ENCODE results near the gene NLK. TPM values are rescaled to one million over a fixed set of nuclear protein-coding genes. Genes with fewer than 3 reads are reported as not detected.

The NLK gene
- total RNA-seq, 1 experiment from 2014 or later: 14.6 TPM

DNA sequence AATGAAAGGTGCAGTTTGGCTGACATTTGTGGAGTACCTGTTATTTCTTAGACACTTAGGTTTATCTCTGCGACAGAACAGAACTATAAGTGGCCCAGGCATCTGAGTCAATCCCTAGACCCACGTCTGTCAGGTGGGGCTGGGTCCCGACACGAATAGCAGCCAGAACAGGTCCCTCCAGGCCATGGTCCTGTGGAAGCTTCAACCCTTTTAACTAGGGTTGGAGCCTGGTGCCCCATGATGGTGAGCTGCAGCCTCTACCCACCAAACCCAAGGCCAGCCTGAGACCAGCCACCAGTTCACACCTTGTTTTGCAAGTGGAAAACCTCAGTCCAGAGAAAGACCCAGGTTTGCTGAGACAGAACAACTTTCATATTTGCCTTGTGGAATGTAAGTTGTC, 202.0 kb downstream of the NLK start:
- Mint-ChIP-seq H3K36me3 (ENCODE audit: insufficient read depth, unreplicated experiment) (no peaks in the 10 kb centered on the region), H3K27ac (ENCODE audit: low read depth, unreplicated experiment) (no peak overlapping the region), H3K9me3 (ENCODE audit: unreplicated experiment) (no peaks in the 10 kb centered on the region), H3K4me1 (ENCODE audit: insufficient read depth, unreplicated experiment) (no peaks in the 10 kb centered on the region), H3K4me3 (ENCODE audit: unreplicated experiment) (no peak overlapping the region), H3K27me3 (ENCODE audit: insufficient read depth, unreplicated experiment) (peaks cover 32% of the 10 kb centered on the region)
- intact Hi-C loops (cut with micrococcal nuclease): no loop called here
- CTCF ChIA-PET: interaction anchor here (1.5 to 1.7 kb wide), 2 partner anchors 8 to 11 kb away, joined by 3 to 14 read pairs; no protein-coding TSS in a partner anchor
- POLR2A ChIA-PET: no interaction called here
- TF ChIP-seq, protein P1, sequence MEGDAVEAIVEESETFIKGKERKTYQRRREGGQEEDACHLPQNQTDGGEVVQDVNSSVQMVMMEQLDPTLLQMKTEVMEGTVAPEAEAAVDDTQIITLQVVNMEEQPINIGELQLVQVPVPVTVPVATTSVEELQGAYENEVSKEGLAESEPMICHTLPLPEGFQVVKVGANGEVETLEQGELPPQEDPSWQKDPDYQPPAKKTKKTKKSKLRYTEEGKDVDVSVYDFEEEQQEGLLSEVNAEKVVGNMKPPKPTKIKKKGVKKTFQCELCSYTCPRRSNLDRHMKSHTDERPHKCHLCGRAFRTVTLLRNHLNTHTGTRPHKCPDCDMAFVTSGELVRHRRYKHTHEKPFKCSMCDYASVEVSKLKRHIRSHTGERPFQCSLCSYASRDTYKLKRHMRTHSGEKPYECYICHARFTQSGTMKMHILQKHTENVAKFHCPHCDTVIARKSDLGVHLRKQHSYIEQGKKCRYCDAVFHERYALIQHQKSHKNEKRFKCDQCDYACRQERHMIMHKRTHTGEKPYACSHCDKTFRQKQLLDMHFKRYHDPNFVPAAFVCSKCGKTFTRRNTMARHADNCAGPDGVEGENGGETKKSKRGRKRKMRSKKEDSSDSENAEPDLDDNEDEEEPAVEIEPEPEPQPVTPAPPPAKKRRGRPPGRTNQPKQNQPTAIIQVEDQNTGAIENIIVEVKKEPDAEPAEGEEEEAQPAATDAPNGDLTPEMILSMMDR (IDR thresholded peaks at IDR 0.05; ENCODE audit: unreplicated experiment): no peak
- DNase-seq (ENCODE audit: unreplicated experiment): no peak
- BruUV-seq (replicated peaks): no TSS peak

Other genes with a start within 250 kb of the NLK start
- not detected in 2 replicates for gene NOS2, start 242.1 kb upstream of the NLK start, total RNA-seq (2022)
- 6.4 and 7.4 TPM in 2 replicates for gene LYRM9, start 149.3 kb upstream of the NLK start, total RNA-seq (2022)

Measured in MCF 10A (cell line).